ENCODE measurements around the gene GLIS2. TPM values are rescaled to one million over a fixed set of nuclear protein-coding genes. Genes with fewer than 3 reads are reported as not detected.

Gene GLIS2
- total RNA-seq, 1 experiment from 2014 or later, result 2.1 TPM

DNA sequence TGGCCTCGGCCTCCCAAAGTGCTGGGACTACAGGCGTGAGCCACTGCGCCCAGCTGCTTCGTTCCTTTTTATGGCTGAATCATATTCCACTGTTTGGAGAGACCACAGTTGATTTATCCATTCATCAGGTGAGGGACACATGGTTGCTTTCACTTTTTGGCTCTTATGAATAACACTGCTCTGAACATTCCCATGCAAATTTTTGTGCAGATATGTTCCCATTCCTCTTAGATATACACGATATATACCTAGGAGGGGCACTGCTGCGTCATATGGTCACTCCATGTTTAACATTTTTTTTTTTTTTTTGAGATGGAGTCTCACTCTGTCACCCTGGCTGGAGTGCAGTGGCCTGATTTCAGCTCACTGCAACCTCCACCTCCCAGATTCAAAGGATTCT, 13.9 kb upstream of the GLIS2 start:
- DNase-seq (no peak), ATAC-seq (no peak)
- H3K27ac ChIP-seq (ENCODE audit: low read length), result no peak overlapping the region
- no peaks in the 10 kb centered on the region for H4K20me1 ChIP-seq (ENCODE audit: low read length)
- no peak overlapping the region for H3K9ac ChIP-seq (ENCODE audit: low read length)
- ChIA-PET CTCF (interaction anchor here (0.6 kb wide), 1 partner anchor 12 kb away, joined by 4 read pairs; no protein-coding TSS in a partner anchor), POLR2A (ENCODE audit: unreplicated experiment) (no interaction called here)
- H3K4me1 ChIP-seq (ENCODE audit: insufficient read depth, low read length), result peaks cover 24% of the 10 kb centered on the region
- no peak overlapping the region for H3K4me3 ChIP-seq (ENCODE audit: low read length)
- H3K36me3 ChIP-seq (ENCODE audit: low read depth, low read length), result no peaks in the 10 kb centered on the region
- BruUV-seq (replicated peaks), result no TSS peak
- TF ChIP-seq EZH2 (IDR thresholded peaks at IDR 0.05; ENCODE audit: low read length, unreplicated experiment), result no peak
- no peak for TF ChIP-seq EZH2phosphoT487 (IDR thresholded peaks at IDR 0.05; ENCODE audit: borderline replicate concordance, low read length)
- TF ChIP-seq, protein P1, sequence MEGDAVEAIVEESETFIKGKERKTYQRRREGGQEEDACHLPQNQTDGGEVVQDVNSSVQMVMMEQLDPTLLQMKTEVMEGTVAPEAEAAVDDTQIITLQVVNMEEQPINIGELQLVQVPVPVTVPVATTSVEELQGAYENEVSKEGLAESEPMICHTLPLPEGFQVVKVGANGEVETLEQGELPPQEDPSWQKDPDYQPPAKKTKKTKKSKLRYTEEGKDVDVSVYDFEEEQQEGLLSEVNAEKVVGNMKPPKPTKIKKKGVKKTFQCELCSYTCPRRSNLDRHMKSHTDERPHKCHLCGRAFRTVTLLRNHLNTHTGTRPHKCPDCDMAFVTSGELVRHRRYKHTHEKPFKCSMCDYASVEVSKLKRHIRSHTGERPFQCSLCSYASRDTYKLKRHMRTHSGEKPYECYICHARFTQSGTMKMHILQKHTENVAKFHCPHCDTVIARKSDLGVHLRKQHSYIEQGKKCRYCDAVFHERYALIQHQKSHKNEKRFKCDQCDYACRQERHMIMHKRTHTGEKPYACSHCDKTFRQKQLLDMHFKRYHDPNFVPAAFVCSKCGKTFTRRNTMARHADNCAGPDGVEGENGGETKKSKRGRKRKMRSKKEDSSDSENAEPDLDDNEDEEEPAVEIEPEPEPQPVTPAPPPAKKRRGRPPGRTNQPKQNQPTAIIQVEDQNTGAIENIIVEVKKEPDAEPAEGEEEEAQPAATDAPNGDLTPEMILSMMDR (conservative IDR thresholded peaks at IDR 0.05; ENCODE audit: low read depth, low read length), result no peak
- H3K4me2 ChIP-seq (ENCODE audit: low read length), result no peak overlapping the region
- no peaks in the 10 kb centered on the region for H3K9me2 ChIP-seq (replicated peaks; ENCODE audit: low read length)
- H2AFZ ChIP-seq (ENCODE audit: low read length), result no peak overlapping the region
- H3K27me3 ChIP-seq (ENCODE audit: low read length), result no peaks in the 10 kb centered on the region
- H3F3A ChIP-seq (ENCODE audit: low read length, unreplicated experiment), result peaks cover 5% of the 10 kb centered on the region
- H3K9me3 ChIP-seq (ENCODE audit: low read length), result no peaks in the 10 kb centered on the region
- peaks cover 8% of the 10 kb centered on the region for H3K79me2 ChIP-seq (ENCODE audit: low read length)
- intact Hi-C loops (cut with micrococcal nuclease), result no loop called here

DNA sequence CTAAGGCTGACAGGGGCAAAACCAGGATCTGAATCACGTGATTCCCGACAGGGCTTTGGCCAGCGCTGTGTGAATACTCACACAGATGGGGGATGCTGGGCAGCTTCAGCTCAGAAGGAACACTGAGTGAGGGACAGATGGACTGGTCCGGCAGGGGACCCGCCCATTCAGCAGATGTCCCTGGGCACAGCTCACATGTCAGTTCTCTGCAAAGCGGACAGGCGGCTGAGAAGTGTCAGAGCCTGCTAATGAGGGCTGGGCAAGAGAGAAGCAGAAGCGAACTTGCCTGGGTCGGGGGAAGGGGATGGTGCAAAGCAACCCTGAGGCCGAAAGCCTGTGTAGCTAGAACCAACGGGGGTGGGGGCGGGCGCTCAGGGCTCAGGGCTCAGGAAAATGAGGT, 11.9 kb upstream of the GLIS2 start:
- H3K27ac ChIP-seq (ENCODE audit: low read length), result no peak overlapping the region
- no TSS peak for BruUV-seq (replicated peaks)

More for the DNA sequence above, 11.9 kb upstream of the GLIS2 start:
- POLR2A ChIA-PET (ENCODE audit: unreplicated experiment), result interaction anchor here (0.6 kb wide), 1 partner anchor 31 kb away, joined by 14 read pairs; the partner anchor contains the start of gene TFAP4
- DNase-seq, result no peak
- intact Hi-C loops (cut with micrococcal nuclease), result no loop called here
- no peaks in the 10 kb centered on the region for H3K9me2 ChIP-seq (replicated peaks; ENCODE audit: low read length)
- H3K79me2 ChIP-seq (ENCODE audit: low read length), result peaks cover 12% of the 10 kb centered on the region
- H3K4me3 ChIP-seq (ENCODE audit: low read length), result no peak overlapping the region
- no peaks in the 10 kb centered on the region for H3K9me3 ChIP-seq (ENCODE audit: low read length)
- H3F3A ChIP-seq (ENCODE audit: low read length, unreplicated experiment), result peaks cover 5% of the 10 kb centered on the region
- H3K27me3 ChIP-seq (ENCODE audit: low read length), result no peaks in the 10 kb centered on the region
- H4K20me1 ChIP-seq (ENCODE audit: low read length), result no peaks in the 10 kb centered on the region
- CTCF ChIA-PET, result no interaction called here
- H3K36me3 ChIP-seq (ENCODE audit: low read depth, low read length), result no peaks in the 10 kb centered on the region
- ATAC-seq, result no peak
- TF ChIP-seq, protein P1 (conservative IDR thresholded peaks at IDR 0.05; ENCODE audit: low read depth, low read length), result no peak
- TF ChIP-seq EZH2 (IDR thresholded peaks at IDR 0.05; ENCODE audit: low read length, unreplicated experiment) (no peak), EZH2phosphoT487 (IDR thresholded peaks at IDR 0.05; ENCODE audit: borderline replicate concordance, low read length) (no peak)
- no peak overlapping the region for H3K4me2 ChIP-seq (ENCODE audit: low read length)
- H3K4me1 ChIP-seq (ENCODE audit: insufficient read depth, low read length), result peaks cover 20% of the 10 kb centered on the region
- no peak overlapping the region for H2AFZ ChIP-seq (ENCODE audit: low read length)
- H3K9ac ChIP-seq (ENCODE audit: low read length), result no peak overlapping the region
